Measurements from ENCODE around the gene C19orf47. TPM values are rescaled to one million over a fixed set of nuclear protein-coding genes. Genes with fewer than 3 reads are reported as not detected.
"Not testable (repeated sequence)": the region's sequence is repeated elsewhere in the genome, so short reads cannot be mapped to it uniquely, and the experiment has no call there.

Gene C19orf47
- total RNA-seq, 1 experiment from 2014 or later = 21.2 TPM

- ChIA-PET POLR2A (ENCODE audit: unreplicated experiment) (no interaction called here), CTCF (interaction anchor here (0.7 kb wide), 1 partner anchor 50 kb away, joined by 3 read pairs; no protein-coding TSS in a partner anchor)
- TF ChIP-seq EZH2 (IDR thresholded peaks at IDR 0.05; ENCODE audit: low read depth) (no peak), CTCF (conservative IDR thresholded peaks at IDR 0.05) (no peak)
- DNase-seq = no peak
- H3K27ac ChIP-seq = no peak overlapping the region
- H2AFZ ChIP-seq = no peak overlapping the region
- no peaks in the 10 kb centered on the region for H3K9me2 ChIP-seq (ENCODE audit: insufficient read depth)
- intact Hi-C loops (cut with micrococcal nuclease; ENCODE audit: unreplicated experiment) = no loop called here
- no peaks in the 10 kb centered on the region for H3K27me3 ChIP-seq (ENCODE audit: insufficient read depth, low read depth)
- H3F3A ChIP-seq (ENCODE audit: insufficient read depth, low read depth) = no peaks in the 10 kb centered on the region
- no peaks in the 10 kb centered on the region for H3K36me3 ChIP-seq (ENCODE audit: low read depth)
- H3K79me2 ChIP-seq (ENCODE audit: low read depth) = no peaks in the 10 kb centered on the region
- no peaks in the 10 kb centered on the region for H4K20me1 ChIP-seq (ENCODE audit: insufficient read depth)
- no peak overlapping the region for H3K4me3 ChIP-seq
- H3K4me1 ChIP-seq (replicated peaks; ENCODE audit: insufficient read depth) = no peaks in the 10 kb centered on the region
- BruUV-seq (replicated peaks) = no TSS peak
- H3K9me3 ChIP-seq (ENCODE audit: insufficient read depth, low read depth) = no peaks in the 10 kb centered on the region
- H3K4me2 ChIP-seq = no peak overlapping the region
Measured at GRCh38 chr19:40370997-40371801, 23.0 kb upstream of the C19orf47 start.

DNA sequence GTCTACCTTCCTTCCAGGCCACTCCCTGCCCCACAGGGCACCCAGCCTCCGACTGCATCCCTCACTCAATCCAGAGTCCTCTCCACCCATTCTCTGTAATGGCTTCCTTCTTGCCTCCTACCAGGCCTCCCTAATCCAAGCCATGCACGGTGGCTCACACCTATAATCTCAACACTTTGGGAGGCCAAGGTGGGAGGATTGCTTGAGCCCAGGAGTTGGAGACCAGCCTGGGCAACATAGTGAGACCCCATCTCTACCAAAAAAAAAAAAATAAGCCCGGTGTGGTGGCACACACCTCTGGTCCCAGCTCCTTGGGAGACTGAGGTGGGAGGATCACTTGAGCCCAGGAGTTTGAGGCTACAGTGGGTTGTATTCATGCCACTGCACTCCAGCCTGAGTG is 22.1 kb upstream of the C19orf47 start:
- H3K4me3 ChIP-seq; H2AFZ ChIP-seq; BruUV-seq (replicated peaks); intact Hi-C loops (cut with micrococcal nuclease; ENCODE audit: unreplicated experiment); DNase-seq; POLR2A ChIA-PET (ENCODE audit: unreplicated experiment); H3K9me3 ChIP-seq (ENCODE audit: insufficient read depth, low read depth); H3K36me3 ChIP-seq (ENCODE audit: low read depth); H3K27me3 ChIP-seq (ENCODE audit: insufficient read depth, low read depth); H3K4me2 ChIP-seq; H3K79me2 ChIP-seq (ENCODE audit: low read depth); H3F3A ChIP-seq (ENCODE audit: insufficient read depth, low read depth); H3K4me1 ChIP-seq (replicated peaks; ENCODE audit: insufficient read depth); H3K9me2 ChIP-seq (ENCODE audit: insufficient read depth); H4K20me1 ChIP-seq (ENCODE audit: insufficient read depth); H3K27ac ChIP-seq: not testable (repeated sequence)
- CTCF ChIA-PET = interaction anchor here (0.5 kb wide), 1 partner anchor 116 kb away, joined by 9 read pairs; no protein-coding TSS in a partner anchor

GRCh38 chr19:40369797-40370196 is 21.6 kb upstream of the C19orf47 start:
- no peaks in the 10 kb centered on the region for H3K9me2 ChIP-seq (ENCODE audit: insufficient read depth)
- CTCF ChIA-PET = interaction anchor here (0.5 kb wide), 1 partner anchor 116 kb away, joined by 9 read pairs; no protein-coding TSS in a partner anchor
- TF ChIP-seq EZH2 (IDR thresholded peaks at IDR 0.05; ENCODE audit: low read depth) = no peak
- TF ChIP-seq CTCF (conservative IDR thresholded peaks at IDR 0.05) = no peak
- H3K27me3 ChIP-seq (ENCODE audit: insufficient read depth, low read depth) = no peaks in the 10 kb centered on the region
- no peak overlapping the region for H3K4me3 ChIP-seq
- no peak overlapping the region for H2AFZ ChIP-seq
- H4K20me1 ChIP-seq (ENCODE audit: insufficient read depth) = no peaks in the 10 kb centered on the region
- H3K4me2 ChIP-seq = no peak overlapping the region
- POLR2A ChIA-PET (ENCODE audit: unreplicated experiment) = no interaction called here
- no peaks in the 10 kb centered on the region for H3K79me2 ChIP-seq (ENCODE audit: low read depth)
- intact Hi-C loops (cut with micrococcal nuclease; ENCODE audit: unreplicated experiment) = no loop called here
- peaks cover 4% of the 10 kb centered on the region; the same call in 1 of the 2 replicates for H3F3A ChIP-seq (ENCODE audit: insufficient read depth, low read depth)
- DNase-seq = no peak
- no peaks in the 10 kb centered on the region for H3K36me3 ChIP-seq (ENCODE audit: low read depth)
- H3K27ac ChIP-seq = no peak overlapping the region
- 0 out of 2 replicates have a peak, but pooled peaks cover 4% of the 10 kb centered on the region for H3K4me1 ChIP-seq (replicated peaks; ENCODE audit: insufficient read depth)
- no peaks in the 10 kb centered on the region for H3K9me3 ChIP-seq (ENCODE audit: insufficient read depth, low read depth)
- BruUV-seq (replicated peaks) = no TSS peak

All from PC-9 (cell line).